Endothelial cell of umbilical vein (primary cell): ENCODE measurements around the gene SHOC2.

ENCODE experiments used
- CTCF ChIP-seq, 2 donors: IDR thresholded peaks; 1 replicate in 1 of 2; 2 replicates in 1 of 2; pipeline ENCODE4 v1.5.1; 2011; ENCODE audit warnings: low read length in 2 of 2, mild to moderate bottlenecking in 2 of 2, moderate library complexity in 2 of 2, control low read depth in 1 of 2, inconsistent platforms in 1 of 2, low read depth in 1 of 2; ENCODE audit not compliant: insufficient read depth in 1 of 2; ENCODE audit errors: extremely low read depth in 1 of 2
- EZH2 ChIP-seq: IDR thresholded peaks from 2 replicates; pipeline ENCODE4 v1.6.1; 2012; ENCODE audit warnings: borderline replicate concordance, low read depth, mild to moderate bottlenecking, moderate library complexity, low read length, inconsistent platforms; ENCODE audit not compliant: severe bottlenecking
- JUN ChIP-seq: IDR thresholded peaks from 2 replicates; pipeline ENCODE4 v1.6.1; 2011; ENCODE audit warnings: borderline replicate concordance, low read depth; ENCODE audit not compliant: insufficient read length, insufficient read depth
- MAX ChIP-seq: IDR thresholded peaks from 2 replicates; pipeline ENCODE4 v1.6.1; 2011; ENCODE audit not compliant: insufficient read depth, insufficient read length
- POLR2A ChIP-seq: IDR thresholded peaks from 2 replicates; pipeline ENCODE4 v1.6.1; 2012; ENCODE audit warnings: low read depth, mild to moderate bottlenecking, control low read depth, low read length

- TF ChIP-seq CTCF (IDR thresholded peaks at IDR 0.05; ENCODE audit: extremely low read depth in 1 of 2, insufficient read depth in 1 of 2, low read depth in 1 of 2, low read length in 2 of 2), result no peak
- no peak for TF ChIP-seq JUN
- TF ChIP-seq POLR2A, result no peak
- TF ChIP-seq EZH2, result no peak
- TF ChIP-seq MAX, result no peak
These were observed 40.3 kb downstream of the SHOC2 start for GRCh38 chr10:110959379-110960332.
